Endothelial cell of hepatic sinusoid (primary cell): ENCODE measurements around the gene PLEKHA3.
"Not testable (repeated sequence)": the region's sequence is repeated elsewhere in the genome, so short reads cannot be mapped to it uniquely, and the experiment has no call there.

Source experiments
- in situ Hi-C: cut with HindIII; loops from 2 replicates; pipeline ENCODE4 v1.10.0; 2017; ENCODE audit warnings: low sequenced_read_pairs

The PLEKHA3 gene

GRCh38 chr2:178480227-178481181 is at the start of gene PLEKHA3:
Gene PLEKHA3 (plus strand): TSS chr2:178480457. CDS start chr2:178480870, 413 bp downstream.
- in situ Hi-C loops, result no loop called here

GRCh38 chr2:178436662-178437061 is 43.6 kb upstream of the PLEKHA3 start:
- in situ Hi-C loops, result no loop called here

GRCh38 chr2:178441426-178441825 is 38.8 kb upstream of the PLEKHA3 start:
- in situ Hi-C loops, result no loop called here

- in situ Hi-C loops, result no loop called here
Measured at GRCh38 chr2:178448968-178449661, 31.1 kb upstream of the PLEKHA3 start.

- in situ Hi-C loops, result loop anchor here (5.0 kb wide), 1 partner anchor 47 kb away; no protein-coding TSS in a partner anchor
Measured at GRCh38 chr2:178449700-178450523, 30.3 kb upstream of the PLEKHA3 start.

- in situ Hi-C loops, result loop anchor here (5.0 kb wide), 1 partner anchor 47 kb away; no protein-coding TSS in a partner anchor
Measured at GRCh38 chr2:178450524-178450773, 29.8 kb upstream of the PLEKHA3 start.

DNA sequence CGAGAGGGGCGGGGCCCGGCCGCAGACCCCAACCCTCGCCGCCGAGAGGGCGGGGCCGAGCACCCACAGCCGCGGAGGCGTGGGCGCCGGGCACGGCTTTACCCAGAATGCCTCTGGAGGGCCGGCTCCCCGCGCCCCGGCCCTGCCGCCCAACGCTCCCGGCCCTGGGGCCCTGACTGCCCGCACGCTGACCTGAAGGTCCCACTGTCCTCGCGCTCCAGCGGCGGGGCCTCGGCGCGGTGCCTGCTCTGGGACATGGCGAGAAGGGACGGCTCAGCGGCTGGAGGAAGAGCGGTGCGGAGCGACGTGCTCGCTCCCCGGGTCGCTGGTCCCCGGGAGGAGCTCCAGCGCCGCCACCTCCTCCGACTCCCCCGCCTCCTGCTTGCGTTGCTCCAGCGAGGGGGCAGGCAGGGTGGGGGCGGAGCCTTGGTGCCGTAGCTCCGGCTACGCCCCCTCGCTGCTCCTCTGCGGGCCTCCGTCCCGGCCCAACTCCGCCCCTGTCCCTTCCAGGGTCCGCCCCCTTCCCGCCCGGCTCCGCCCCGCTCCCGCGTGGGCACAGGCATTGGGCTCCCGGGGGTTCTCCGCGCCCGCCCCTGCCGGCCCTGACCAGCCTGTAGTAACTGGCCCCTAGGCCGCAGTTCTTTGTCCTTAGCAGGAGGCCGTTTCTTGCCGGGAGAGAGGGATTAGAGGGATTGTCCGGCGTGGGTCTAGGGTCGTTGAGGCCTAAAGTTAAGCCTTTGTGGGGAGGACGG is 29.3 kb upstream of the PLEKHA3 start, which contains the start of the genes PJVK and PRKRA:
TSS of gene PJVK (plus strand) at position 605 of the 752 bp plus-strand sequence. CDS start 2,032 bp downstream, outside the sequence.
TSS of gene PRKRA (minus strand) at position 402 of the 752 bp plus-strand sequence. CDS start at position 257, 145 bp downstream.
- in situ Hi-C loops, result loop anchor here (5.0 kb wide), 1 partner anchor 46 kb away; no protein-coding TSS in a partner anchor

DNA sequence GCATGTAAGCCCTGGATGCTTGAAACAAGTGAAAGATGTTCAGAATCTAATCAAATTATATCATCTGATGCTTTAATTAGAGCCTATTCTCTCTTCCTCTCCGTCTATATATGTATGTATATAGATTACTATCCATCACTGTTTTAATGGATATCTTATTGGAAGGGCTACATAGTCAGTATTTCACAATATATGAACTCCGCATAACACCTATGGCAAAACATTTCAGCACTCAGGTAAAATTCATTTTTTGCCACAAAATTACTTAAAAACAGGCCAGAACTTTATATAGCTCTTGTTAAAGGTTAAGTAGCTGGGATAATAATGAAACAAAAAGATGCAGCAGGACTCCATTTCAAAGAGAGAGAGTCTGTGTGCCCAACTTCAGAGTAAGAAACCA is 27.9 kb upstream of the PLEKHA3 start:
- in situ Hi-C loops, result loop anchor here (5.0 kb wide), 1 partner anchor 45 kb away; no protein-coding TSS in a partner anchor

DNA sequence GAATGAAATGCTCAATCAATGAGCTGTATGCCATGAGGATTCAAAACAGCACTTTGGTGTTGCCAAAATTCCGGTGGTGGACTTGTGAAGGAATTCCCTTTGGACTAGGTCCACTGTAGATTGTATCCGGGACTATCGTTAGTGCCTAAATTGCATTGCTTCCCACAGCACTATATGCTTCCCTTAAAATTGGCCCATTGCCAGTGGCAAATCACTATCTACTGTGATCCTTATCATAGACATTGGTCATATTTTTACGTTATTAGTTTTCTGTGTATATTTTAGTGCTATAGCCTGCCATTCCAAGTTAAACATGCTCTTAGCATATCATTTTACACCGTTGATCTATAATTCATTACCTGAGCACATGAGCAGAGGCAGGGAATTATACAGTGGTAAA is 27.4 kb upstream of the PLEKHA3 start:
- in situ Hi-C loops, result loop anchor here (5.0 kb wide), 1 partner anchor 44 kb away; no protein-coding TSS in a partner anchor

DNA sequence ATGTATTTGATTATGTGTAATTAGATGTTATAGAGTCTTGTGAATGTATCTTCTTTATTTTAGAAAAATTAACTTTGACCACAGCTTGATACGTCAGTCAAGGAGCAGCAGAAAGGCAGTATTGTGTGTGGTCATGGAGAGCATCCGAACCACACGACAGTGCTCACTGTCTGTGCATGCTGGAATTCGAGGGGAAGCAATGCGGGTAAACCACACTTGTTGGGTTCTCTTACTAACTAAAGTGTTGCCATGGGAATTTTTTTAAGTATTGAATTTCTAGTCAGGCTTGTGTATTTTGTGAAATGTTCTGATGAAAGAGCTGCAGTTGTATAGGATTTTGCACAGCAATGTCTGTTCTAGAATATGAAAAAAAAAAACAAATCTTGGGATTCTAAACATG is 24.3 kb upstream of the PLEKHA3 start:
- in situ Hi-C loops, result no loop called here

GRCh38 chr2:178457390-178457886 is 22.8 kb upstream of the PLEKHA3 start:
- in situ Hi-C loops, result no loop called here

DNA sequence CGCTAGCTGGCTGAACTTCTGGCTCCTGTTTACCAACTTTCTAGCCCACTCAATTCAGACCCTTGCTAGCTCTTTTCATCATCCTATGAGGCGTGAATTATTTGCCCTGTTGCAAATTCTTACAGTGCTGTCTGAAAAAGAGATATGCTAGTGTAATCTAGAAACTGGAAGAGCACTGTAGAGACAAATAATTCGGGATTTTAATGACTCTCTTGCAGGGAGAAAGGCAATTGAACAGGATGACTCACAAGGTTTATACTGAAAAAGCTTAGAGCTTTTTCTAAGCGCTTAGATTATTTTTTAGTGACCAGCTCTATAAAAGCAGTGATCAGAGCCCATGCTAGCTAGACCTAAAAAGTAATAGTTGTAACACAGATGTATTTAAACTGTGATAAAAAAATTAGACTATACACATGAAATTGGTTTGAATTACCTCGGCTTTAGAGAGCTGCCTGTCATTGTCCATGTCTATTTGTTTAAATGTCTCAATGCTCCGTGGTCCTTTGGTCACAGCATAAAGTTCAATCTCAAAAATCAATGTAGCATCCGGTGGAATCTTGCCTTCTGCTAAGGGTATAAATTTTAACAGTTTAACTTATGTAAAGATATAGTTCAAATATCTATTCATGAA is 10.9 kb upstream of the PLEKHA3 start:
- in situ Hi-C loops, result loop anchor here (5.0 kb wide), 1 partner anchor 63 kb away; no protein-coding TSS in a partner anchor

GRCh38 chr2:178471313-178471712 is 8.9 kb upstream of the PLEKHA3 start:
- in situ Hi-C loops, result not testable (repeated sequence)

DNA sequence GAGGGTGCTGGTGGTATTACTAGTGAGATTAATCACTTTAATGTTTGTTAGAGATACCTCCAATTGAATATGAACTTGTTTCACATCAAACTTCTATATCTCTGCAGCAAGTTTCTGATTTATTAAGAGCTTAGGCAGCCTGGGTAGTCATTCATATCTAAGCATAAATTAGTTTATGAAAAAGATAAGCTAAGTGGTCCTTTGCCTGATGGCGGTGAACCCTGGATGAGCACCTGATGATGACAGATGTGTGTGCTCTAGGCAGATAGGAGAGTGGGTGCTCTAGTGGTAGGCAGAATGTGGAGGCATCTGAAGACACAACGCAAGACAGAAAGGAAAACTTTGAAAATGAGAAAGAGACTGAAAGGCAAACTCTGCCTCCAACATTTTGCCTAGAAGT is 6.9 kb upstream of the PLEKHA3 start:
- in situ Hi-C loops, result no loop called here

GRCh38 chr2:178473931-178474330 is 6.3 kb upstream of the PLEKHA3 start:
- in situ Hi-C loops, result no loop called here

- in situ Hi-C loops, result no loop called here
Measured at GRCh38 chr2:178474560-178474959, 5.7 kb upstream of the PLEKHA3 start.

- in situ Hi-C loops, result no loop called here
Measured at GRCh38 chr2:178476477-178476876, 3.8 kb upstream of the PLEKHA3 start.

GRCh38 chr2:178477443-178478129 is 2.7 kb upstream of the PLEKHA3 start:
- in situ Hi-C loops, result no loop called here

DNA sequence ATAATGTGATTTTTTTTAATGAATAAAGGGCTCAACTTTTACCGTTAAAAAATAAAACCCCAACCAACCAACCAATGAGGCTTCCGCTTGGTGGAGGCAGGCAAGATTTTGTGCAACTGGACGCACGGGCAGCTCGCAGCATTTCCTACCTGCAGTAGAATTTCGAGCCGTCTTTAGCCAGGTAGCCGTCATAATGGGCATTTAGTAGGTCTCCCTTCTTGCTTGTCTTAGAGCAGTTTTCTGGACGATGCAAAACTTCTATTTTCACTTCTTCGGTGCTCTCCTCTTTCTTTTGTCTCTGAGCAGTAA is 2.2 kb upstream of the PLEKHA3 start:
- in situ Hi-C loops, result no loop called here
